HUES64 (cell line): Measurements from ENCODE around the gene KCNMB2.
"Not testable (repeated sequence)": the region's sequence is repeated elsewhere in the genome, so short reads cannot be mapped to it uniquely, and the experiment has no call there.

Source experiments
- H3K27ac ChIP-seq: 2 replicates; pipeline ENCODE4 v1.7.0; 2013; ENCODE audit warnings: low read depth, low read length, inconsistent platforms
- H3K27me3 ChIP-seq: 2 replicates; pipeline ENCODE4 v1.6.1; 2013; ENCODE audit warnings: mild to moderate bottlenecking, low read length; ENCODE audit not compliant: insufficient read depth
- H3K36me3 ChIP-seq: 2 replicates; pipeline ENCODE4 v1.6.1; 2013; ENCODE audit warnings: mild to moderate bottlenecking, low read length; ENCODE audit not compliant: insufficient read depth
- H3K4me1 ChIP-seq: 2 replicates; pipeline ENCODE4 v1.6.1; 2013; ENCODE audit warnings: mild to moderate bottlenecking, low read length, moderate library complexity; ENCODE audit not compliant: insufficient read depth
- H3K4me3 ChIP-seq: 2 replicates; pipeline ENCODE4 v1.5.1; 2013; ENCODE audit warnings: mild to moderate bottlenecking, low read length, moderate library complexity
- H3K9ac ChIP-seq: 2 replicates; pipeline ENCODE4 v1.6.1; 2013; ENCODE audit warnings: mild to moderate bottlenecking, low read depth, low read length
- H3K9me3 ChIP-seq: 2 replicates; pipeline ENCODE4 v1.6.1; 2013; ENCODE audit warnings: low read depth, low read length; ENCODE audit not compliant: insufficient read depth
- WGBS: fragments of 150-250, 120-280 bp; methylation state at CpG from one replicate; pipeline ENCODE4 v1.1.7; 2013; ENCODE audit warnings: missing lambda C conversion rate; 5-methylcytosine and 5-hydroxymethylcytosine counted together

The KCNMB2 gene

GRCh38 chr3:178507507-178508442 lies 28.5 kb upstream of the KCNMB2 start:
- H3K27ac ChIP-seq = no peak overlapping the region
- WGBS = 95% methylated on average over 4 of the region's 5 CpGs

DNA sequence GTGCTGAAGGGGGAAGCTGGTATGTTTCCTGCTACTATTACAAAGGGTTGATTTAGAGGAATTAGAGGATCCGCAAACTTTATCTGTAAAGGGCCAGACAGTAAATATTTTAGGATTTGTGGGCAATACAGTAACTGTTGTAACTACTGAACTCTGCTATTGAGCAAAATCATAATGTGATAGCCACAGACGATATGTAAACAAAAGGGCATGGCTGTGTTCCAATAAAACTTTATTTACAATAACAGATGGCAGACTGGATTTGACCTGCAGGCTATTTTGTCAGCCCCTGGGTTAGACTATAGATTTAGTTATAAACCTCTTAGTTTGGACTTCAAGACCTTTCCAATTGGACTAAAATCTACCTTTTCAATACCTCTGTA lies 27.8 kb upstream of the KCNMB2 start:
- Histone ChIP-seq H3K9me3 (no peaks in the 10 kb centered on the region), H3K4me1 (no peaks in the 10 kb centered on the region), H3K36me3 (no peaks in the 10 kb centered on the region), H3K9ac (no peak overlapping the region), H3K27ac (no peak overlapping the region), H3K27me3 (no peaks in the 10 kb centered on the region), H3K4me3 (no peak overlapping the region)
- 88% methylated on average over 2 of the region's 2 CpGs for WGBS

More at GRCh38 chr3:178507507-178508442, 28.5 kb upstream of the KCNMB2 start:
- Histone ChIP-seq H3K4me1 (no peaks in the 10 kb centered on the region), H3K27me3 (no peaks in the 10 kb centered on the region), H3K9ac (no peak overlapping the region), H3K36me3 (no peaks in the 10 kb centered on the region), H3K4me3 (no peak overlapping the region), H3K9me3 (no peaks in the 10 kb centered on the region)

DNA sequence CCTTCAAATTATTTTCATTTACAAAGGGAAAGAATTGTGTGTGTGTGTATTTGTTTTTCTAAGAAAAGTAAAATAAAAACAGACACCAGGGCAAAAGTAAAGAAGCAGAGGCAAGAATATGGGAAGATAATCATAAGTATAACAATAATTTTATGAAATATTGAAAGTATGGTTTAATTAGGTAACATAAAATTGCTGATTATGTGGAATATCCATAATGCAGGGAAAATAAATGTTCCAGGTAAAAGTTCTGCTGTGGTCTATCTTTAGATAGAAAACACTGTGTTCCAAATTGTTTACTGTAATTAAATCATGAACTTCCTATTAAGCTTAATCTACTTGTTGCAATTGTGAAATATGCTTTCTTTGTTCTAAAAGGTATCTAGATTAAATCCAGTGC lies 25.7 kb upstream of the KCNMB2 start:
- no peak overlapping the region for H3K27ac ChIP-seq

DNA sequence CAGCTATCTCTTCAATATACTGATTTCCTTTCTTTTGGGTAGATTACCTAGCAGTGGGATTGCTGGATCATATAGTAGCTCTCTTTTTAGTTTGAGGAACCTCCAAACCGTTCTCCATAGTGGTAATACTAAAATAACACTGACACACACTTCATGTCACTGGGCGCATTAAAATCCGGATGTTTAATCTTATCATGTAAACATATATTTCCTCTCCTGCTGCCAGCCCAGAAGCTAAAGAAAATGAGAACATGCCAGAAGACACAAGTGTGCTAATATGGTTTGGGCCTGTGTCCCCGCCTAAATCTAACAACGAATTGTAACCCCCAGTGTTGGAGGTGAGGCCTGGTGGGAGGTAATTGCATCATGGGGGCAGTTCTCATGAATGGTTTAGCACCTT lies 23.6 kb upstream of the KCNMB2 start:
- no peaks in the 10 kb centered on the region for H3K27me3 ChIP-seq
- 95% methylated on average over 5 of the region's 5 CpGs for WGBS
- H3K9ac ChIP-seq = no peak overlapping the region
- H3K9me3 ChIP-seq = no peaks in the 10 kb centered on the region
- H3K4me1 ChIP-seq = no peaks in the 10 kb centered on the region
- H3K4me3 ChIP-seq = no peak overlapping the region
- H3K27ac ChIP-seq = no peak overlapping the region
- H3K36me3 ChIP-seq = no peaks in the 10 kb centered on the region

More for the DNA sequence above, 25.7 kb upstream of the KCNMB2 start:
- Histone ChIP-seq H3K4me1 (no peaks in the 10 kb centered on the region), H3K4me3 (no peak overlapping the region), H3K9ac (no peak overlapping the region), H3K36me3 (no peaks in the 10 kb centered on the region), H3K27me3 (no peaks in the 10 kb centered on the region), H3K9me3 (no peaks in the 10 kb centered on the region)

DNA sequence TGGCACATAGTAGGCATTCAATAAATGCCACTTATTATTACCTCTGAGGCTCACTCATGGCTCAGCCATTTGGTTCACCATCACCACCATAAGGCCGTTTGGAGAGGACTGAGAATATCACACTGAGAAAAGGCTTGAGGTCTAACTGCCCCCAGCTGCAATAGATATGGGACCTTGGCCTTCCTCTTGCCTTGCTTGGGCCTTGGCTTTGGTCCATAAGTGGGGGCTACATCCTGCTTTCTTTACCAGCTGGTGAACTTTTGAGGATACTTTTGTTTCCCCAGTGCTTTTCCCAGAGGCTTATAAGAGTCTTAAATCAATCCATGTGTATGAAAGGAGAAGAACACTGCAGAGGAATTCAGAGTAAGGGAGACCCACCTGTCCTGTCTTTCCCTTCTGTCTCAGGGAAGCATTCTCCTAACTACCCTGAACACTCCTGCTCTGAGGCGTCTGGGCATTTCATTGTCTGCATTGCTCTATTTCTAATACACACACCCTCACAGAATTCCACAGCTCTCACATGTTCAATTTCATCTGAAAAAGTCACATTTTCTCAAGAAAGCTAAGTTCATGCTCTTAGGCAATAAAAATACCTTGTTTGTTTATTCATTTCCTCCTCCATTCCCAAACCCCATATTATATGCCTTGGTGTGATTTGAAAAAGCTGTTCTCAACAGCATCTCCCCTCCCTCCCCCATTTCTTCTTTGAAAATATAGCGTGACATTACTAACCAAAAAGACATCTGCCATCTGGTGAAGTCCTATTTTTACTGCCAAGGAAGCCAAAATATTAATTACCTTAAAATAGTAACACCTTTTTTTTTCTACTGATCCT lies 22.5 kb upstream of the KCNMB2 start:
- no peaks in the 10 kb centered on the region for H3K4me1 ChIP-seq
- H3K27ac ChIP-seq = no peak overlapping the region
- no peaks in the 10 kb centered on the region for H3K9me3 ChIP-seq
- H3K27me3 ChIP-seq = no peaks in the 10 kb centered on the region
- H3K4me3 ChIP-seq = no peak overlapping the region
- no peak overlapping the region for H3K9ac ChIP-seq
- 93% methylated on average over 3 of the region's 3 CpGs for WGBS
- no peaks in the 10 kb centered on the region for H3K36me3 ChIP-seq

- H3K4me3 ChIP-seq = no peak overlapping the region
- H3K9ac ChIP-seq = no peak overlapping the region
- no peak overlapping the region for H3K27ac ChIP-seq
- no peaks in the 10 kb centered on the region for H3K27me3 ChIP-seq
- H3K9me3 ChIP-seq = no peaks in the 10 kb centered on the region
- H3K4me1 ChIP-seq = no peaks in the 10 kb centered on the region
- no peaks in the 10 kb centered on the region for H3K36me3 ChIP-seq
- WGBS = 95% methylated on average over 1 of the region's 2 CpGs
Observed at GRCh38 chr3:178514401-178514800, 21.8 kb upstream of the KCNMB2 start.

DNA sequence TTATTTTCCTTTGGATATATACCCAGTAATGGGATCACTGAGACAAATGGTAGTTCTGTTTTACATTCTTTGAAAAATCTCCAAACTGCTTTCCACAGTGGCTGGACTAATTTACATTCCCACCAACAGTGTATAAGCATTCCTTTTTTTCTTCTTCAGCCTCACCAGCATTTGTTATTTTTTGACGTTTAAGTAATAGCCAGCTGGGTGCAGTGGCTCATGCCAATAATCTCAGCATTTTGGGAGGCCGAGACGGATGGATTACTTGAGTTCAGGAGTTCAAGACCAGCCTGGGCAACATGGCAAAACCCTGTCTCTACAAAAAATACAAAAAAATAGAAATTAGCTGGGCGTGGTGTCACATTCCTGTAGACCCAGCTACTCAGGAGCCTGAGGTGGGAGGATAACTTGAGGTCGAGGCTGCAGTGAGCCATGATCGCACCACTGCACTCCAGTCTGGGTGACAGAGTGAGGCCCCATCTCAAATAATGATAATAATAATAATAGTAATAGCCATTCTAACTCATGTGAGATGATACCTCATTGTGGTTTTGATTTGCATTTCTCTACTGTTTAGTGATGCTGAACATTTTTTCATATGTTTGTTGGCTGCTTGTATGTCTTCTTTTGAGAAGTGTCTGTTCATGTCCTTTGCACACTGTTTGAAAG lies 21.0 kb upstream of the KCNMB2 start:
- not testable (repeated sequence) for H3K27me3 ChIP-seq, H3K9me3 ChIP-seq, H3K9ac ChIP-seq, H3K4me3 ChIP-seq, H3K36me3 ChIP-seq, H3K4me1 ChIP-seq, H3K27ac ChIP-seq
- 90% methylated on average over 6 of the region's 6 CpGs for WGBS

DNA sequence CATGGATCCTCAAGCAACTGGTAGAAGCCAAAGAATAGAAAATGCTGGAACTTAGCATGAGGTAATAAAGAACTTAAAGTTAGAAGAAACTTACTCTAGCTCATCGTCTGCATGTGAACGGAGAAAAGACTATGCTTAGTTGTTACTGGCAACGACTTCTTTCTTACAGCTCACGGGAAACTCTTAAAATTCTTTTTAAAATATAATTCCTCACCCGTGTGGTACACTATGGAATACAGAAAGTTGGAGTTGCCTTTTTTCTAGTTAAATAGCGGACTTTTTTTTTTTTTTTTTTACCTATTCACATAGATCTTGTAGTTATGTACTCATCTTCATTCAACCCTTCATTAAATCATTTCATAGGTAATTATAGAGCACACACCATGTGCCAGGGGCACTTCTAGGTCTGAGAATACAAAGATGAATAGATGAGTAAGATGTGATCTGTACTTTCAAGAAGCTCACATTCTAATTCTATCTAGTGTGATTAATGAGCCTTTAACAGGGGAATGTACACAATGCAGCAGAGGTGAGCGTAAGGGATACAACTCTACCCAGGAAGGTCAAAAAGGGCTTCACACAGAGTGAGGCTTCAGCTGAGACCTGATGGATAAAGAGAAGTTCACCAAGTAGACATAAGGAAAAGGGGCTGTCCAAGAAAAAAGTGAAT lies 18.4 kb upstream of the KCNMB2 start:
- 94% methylated on average over 5 of the region's 7 CpGs for WGBS
- Histone ChIP-seq H3K4me1 (no peaks in the 10 kb centered on the region), H3K4me3 (no peak overlapping the region), H3K27me3 (no peaks in the 10 kb centered on the region), H3K27ac (no peak overlapping the region), H3K9ac (no peak overlapping the region), H3K36me3 (no peaks in the 10 kb centered on the region), H3K9me3 (no peaks in the 10 kb centered on the region)

DNA sequence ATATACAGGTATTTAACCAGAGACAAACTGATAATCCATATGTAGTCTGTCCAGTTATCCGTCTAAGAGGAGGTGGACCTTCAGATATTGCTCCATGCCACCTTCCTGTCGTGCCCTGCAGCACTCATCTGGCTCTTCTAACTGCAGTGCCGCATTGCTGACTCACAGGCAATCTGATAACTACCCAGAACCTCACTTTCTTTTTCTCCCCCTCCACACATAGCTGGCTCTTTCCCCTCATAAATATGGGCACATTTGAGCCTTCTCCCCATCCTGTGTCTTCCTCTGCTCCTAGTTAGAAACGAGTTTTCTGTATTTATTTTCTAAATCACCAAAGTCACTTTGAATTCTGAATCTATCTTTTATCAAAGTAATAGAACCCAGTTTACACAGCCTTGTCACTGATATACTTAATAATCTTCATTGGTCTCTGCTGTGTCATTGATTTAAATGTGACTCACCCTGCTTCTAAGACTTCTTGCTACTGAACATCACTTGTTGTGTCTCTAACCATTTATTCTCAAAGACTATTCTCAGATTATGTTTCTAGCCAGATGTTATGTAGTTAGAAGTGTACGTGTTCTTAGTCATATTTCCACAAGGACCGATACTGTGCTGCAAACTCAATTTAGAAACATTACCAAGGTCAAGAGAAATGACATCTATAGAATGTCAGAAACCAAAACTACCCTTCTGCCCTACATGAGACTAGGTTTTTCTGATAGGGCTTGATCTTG lies 17.4 kb upstream of the KCNMB2 start:
- Histone ChIP-seq H3K4me3 (no peak overlapping the region), H3K9ac (no peak overlapping the region), H3K4me1 (no peaks in the 10 kb centered on the region), H3K36me3 (no peaks in the 10 kb centered on the region), H3K9me3 (no peaks in the 10 kb centered on the region), H3K27ac (no peak overlapping the region), H3K27me3 (no peaks in the 10 kb centered on the region)
- 94% methylated on average over 5 of the region's 6 CpGs for WGBS

DNA sequence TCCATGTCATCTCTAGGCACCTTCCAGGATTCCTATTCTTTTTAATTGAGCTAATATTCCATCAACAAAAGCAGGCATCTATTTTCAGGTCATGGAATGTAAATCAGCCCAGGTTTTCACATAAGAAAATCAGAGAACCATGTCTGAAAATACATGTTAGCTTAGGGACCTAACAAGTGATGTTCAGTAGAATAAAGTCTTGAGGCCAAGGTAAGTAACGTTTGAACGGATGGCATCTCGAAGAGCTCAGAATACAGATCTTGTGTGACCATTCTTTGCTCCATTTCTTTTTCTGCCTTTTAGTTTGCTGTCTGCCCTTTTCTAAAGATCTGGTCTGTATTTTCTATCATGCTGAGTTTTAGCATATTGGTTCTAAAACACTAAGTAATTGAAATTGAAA lies 16.5 kb upstream of the KCNMB2 start:
- 95% methylated on average over 3 of the region's 3 CpGs for WGBS
- Histone ChIP-seq H3K9ac (no peak overlapping the region), H3K27ac (no peak overlapping the region)

More for the DNA sequence above, 16.5 kb upstream of the KCNMB2 start:
- Histone ChIP-seq H3K36me3 (no peaks in the 10 kb centered on the region), H3K27me3 (no peaks in the 10 kb centered on the region), H3K4me1 (peaks cover under 1% of the 10 kb centered on the region; the same call in 1 of the 2 replicates), H3K9me3 (no peaks in the 10 kb centered on the region), H3K4me3 (no peak overlapping the region)
